ENCODE measurements around the gene NDFIP1.

Gene NDFIP1

GRCh38 chr5:142141463-142141862 lies 32.9 kb downstream of the NDFIP1 start:
- Histone ChIP-seq H3K9me3 (ENCODE audit: control extremely low read depth in 1 of 5, control insufficient read depth in 4 of 5, insufficient read depth in 2 of 5, low read depth in 1 of 5, low read length in 4 of 5) (no peaks in the 10 kb centered on the region), H3K27ac (ENCODE audit: insufficient read depth in 1 of 2, low read depth in 1 of 2, low read length in 2 of 2, poor library complexity in 1 of 2, severe bottlenecking in 2 of 2) (no peak overlapping the region), H3K4me1 (ENCODE audit: control extremely low read depth in 1 of 4, control insufficient read depth in 4 of 4, insufficient read depth in 4 of 4, low read length in 3 of 4) (no peaks in the 10 kb centered on the region), H3K36me3 (ENCODE audit: control insufficient read depth in 4 of 4, insufficient read depth in 4 of 4, low read length in 3 of 4) (peaks cover 9 to 46% (median 27%) of the 10 kb centered on the region in 4 experiments), H3K4me3 (ENCODE audit: control insufficient read depth in 1 of 7, extremely low read depth in 1 of 7, insufficient read depth in 4 of 7, low read depth in 2 of 7, low read length in 6 of 7) (no peak overlapping the region), H3K27me3 (replicated peaks in 2 of 5; ENCODE audit: control insufficient read depth in 4 of 5, insufficient read depth in 5 of 5, low read length in 4 of 5) (no peaks in the 10 kb centered on the region)
- CTCF ChIA-PET = interaction anchor here (1.0 to 8.7 kb wide), 5 partner anchors 78 to 151 kb away, joined by 3 to 163 read pairs (median 13); no protein-coding TSS in a partner anchor
- peak in 2 of 3 donors; percentile 25 to 28 for DNase-seq
- POLR2A ChIA-PET = no interaction called here

DNA sequence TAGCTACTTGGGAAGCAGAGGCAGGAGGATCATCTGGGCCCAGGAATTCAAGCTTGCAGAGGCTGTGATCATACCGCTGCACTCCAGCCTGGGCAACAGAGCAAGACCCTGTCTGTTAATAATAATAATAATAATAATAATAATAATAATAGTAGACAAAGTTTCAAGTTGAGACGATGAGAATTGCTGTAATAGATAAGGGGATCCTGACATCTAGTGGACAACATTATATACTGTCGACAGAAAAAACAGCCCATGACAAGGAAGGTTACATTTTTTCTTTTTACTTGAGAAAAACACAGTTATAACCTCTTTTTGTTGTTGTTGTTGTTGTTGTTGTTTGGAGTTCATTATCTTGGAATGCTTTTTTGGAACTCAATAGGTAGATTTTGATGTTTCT lies 35.3 kb downstream of the NDFIP1 start:
- peaks cover 0 to 4% (median 0%) of the 10 kb centered on the region in 5 experiments for H3K9me3 ChIP-seq (ENCODE audit: control extremely low read depth in 1 of 5, control insufficient read depth in 4 of 5, insufficient read depth in 2 of 5, low read depth in 1 of 5, low read length in 4 of 5)
- no peaks in the 10 kb centered on the region for H3K4me1 ChIP-seq (ENCODE audit: control extremely low read depth in 1 of 4, control insufficient read depth in 4 of 4, insufficient read depth in 4 of 4, low read length in 3 of 4)
- no CpG with 5 or more reads among the region's 3 CpGs for WGBS (ENCODE audit: insufficient coverage)
- peaks cover 9 to 49% (median 28%) of the 10 kb centered on the region in 4 experiments for H3K36me3 ChIP-seq (ENCODE audit: control insufficient read depth in 4 of 4, insufficient read depth in 4 of 4, low read length in 3 of 4)
- no peak overlapping the region for H3K27ac ChIP-seq (ENCODE audit: insufficient read depth in 1 of 2, low read depth in 1 of 2, low read length in 2 of 2, poor library complexity in 1 of 2, severe bottlenecking in 2 of 2)
- no peaks in the 10 kb centered on the region for H3K27me3 ChIP-seq (replicated peaks in 2 of 5; ENCODE audit: control insufficient read depth in 4 of 5, insufficient read depth in 5 of 5, low read length in 4 of 5)
- no peak overlapping the region for H3K4me3 ChIP-seq (ENCODE audit: control insufficient read depth in 1 of 7, extremely low read depth in 1 of 7, insufficient read depth in 4 of 7, low read depth in 2 of 7, low read length in 6 of 7)
- DNase-seq = peak; percentile 53 to 73 (median 71)
- POLR2A ChIA-PET = no interaction called here
- CTCF ChIA-PET = interaction anchor here (0.6 to 8.7 kb wide), 27 partner anchors 11 to 510 kb away, joined by 3 to 163 read pairs (median 5); partner anchors contain the start of genes GNPDA1 and NDFIP1

DNA sequence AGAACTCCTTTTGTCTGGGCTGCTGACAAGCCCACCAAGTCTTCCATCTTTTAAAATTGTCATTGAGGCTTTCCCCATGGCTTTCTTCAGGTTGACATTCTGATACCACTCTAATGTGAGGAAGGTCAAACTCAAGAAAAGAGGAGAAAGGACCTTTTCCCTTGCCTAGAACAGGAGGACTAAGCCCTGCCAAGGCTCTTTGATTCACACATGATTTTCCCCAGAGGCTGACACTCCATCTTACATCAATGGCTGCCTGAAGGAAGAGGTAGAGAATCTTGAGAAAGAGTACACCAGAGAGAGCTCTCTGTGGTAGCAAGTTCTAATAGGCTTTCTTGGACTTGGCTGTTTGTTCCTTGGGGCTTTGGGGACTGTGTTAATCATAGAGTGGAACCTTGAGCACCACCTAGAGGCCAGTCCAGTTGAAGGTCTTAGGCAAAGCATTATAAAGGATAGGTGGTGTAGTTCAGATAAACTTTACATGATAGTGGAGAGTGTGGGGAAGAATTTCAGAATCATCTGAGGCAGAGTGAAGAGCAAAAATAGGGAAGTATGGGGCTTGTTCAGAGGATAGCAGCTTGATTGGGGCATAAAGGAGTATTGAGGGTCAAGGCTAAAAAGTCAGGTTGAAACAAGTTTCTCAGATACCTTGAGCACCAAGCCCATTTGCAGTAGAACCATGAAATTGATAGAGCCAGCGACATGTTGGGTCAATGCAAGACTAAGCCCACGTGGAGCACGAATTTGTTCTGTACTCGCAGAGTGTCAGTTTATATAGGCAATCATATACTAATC lies 36.7 kb downstream of the NDFIP1 start:
- H3K36me3 ChIP-seq (ENCODE audit: control insufficient read depth in 4 of 4, insufficient read depth in 4 of 4, low read length in 3 of 4) = peaks cover 9 to 49% (median 24%) of the 10 kb centered on the region in 4 experiments
- POLR2A ChIA-PET = no interaction called here
- CTCF ChIA-PET = interaction anchor here (0.7 to 8.7 kb wide), 22 partner anchors 10 to 453 kb away, joined by 3 to 163 read pairs (median 4); partner anchors contain the start of genes GNPDA1, NDFIP1 and RNF14
- no peak overlapping the region for H3K4me3 ChIP-seq (ENCODE audit: control insufficient read depth in 1 of 7, extremely low read depth in 1 of 7, insufficient read depth in 4 of 7, low read depth in 2 of 7, low read length in 6 of 7)
- no peaks in the 10 kb centered on the region for H3K4me1 ChIP-seq (ENCODE audit: control extremely low read depth in 1 of 4, control insufficient read depth in 4 of 4, insufficient read depth in 4 of 4, low read length in 3 of 4)
- H3K27me3 ChIP-seq (replicated peaks in 2 of 5; ENCODE audit: control insufficient read depth in 4 of 5, insufficient read depth in 5 of 5, low read length in 4 of 5) = no peaks in the 10 kb centered on the region
- DNase-seq = peak; percentile 68 to 85 (median 79)
- H3K9me3 ChIP-seq (ENCODE audit: control extremely low read depth in 1 of 5, control insufficient read depth in 4 of 5, insufficient read depth in 2 of 5, low read depth in 1 of 5, low read length in 4 of 5) = peaks cover 0 to 4% (median 0%) of the 10 kb centered on the region in 5 experiments
- H3K27ac ChIP-seq (ENCODE audit: insufficient read depth in 1 of 2, low read depth in 1 of 2, low read length in 2 of 2, poor library complexity in 1 of 2, severe bottlenecking in 2 of 2) = no peak overlapping the region
- 100% methylated on average over 2 of the region's 4 CpGs for WGBS (ENCODE audit: insufficient coverage)

GRCh38 chr5:142149363-142149762 lies 40.8 kb downstream of the NDFIP1 start:
- H3K27ac ChIP-seq (ENCODE audit: insufficient read depth in 1 of 2, low read depth in 1 of 2, low read length in 2 of 2, poor library complexity in 1 of 2, severe bottlenecking in 2 of 2) = no peak overlapping the region
- no peaks in the 10 kb centered on the region for H3K4me1 ChIP-seq (ENCODE audit: control extremely low read depth in 1 of 4, control insufficient read depth in 4 of 4, insufficient read depth in 4 of 4, low read length in 3 of 4)
- ChIA-PET CTCF (interaction anchor here (0.7 to 8.7 kb wide), 5 partner anchors 9 to 400 kb away, joined by 3 to 163 read pairs (median 5); no protein-coding TSS in a partner anchor), POLR2A (interaction anchor here (1.1 kb wide), 1 partner anchor 10 kb away, joined by 3 read pairs; no protein-coding TSS in a partner anchor)
- H3K4me3 ChIP-seq (ENCODE audit: control insufficient read depth in 1 of 7, extremely low read depth in 1 of 7, insufficient read depth in 4 of 7, low read depth in 2 of 7, low read length in 6 of 7) = no peak overlapping the region
- H3K36me3 ChIP-seq (ENCODE audit: control insufficient read depth in 4 of 4, insufficient read depth in 4 of 4, low read length in 3 of 4) = peaks cover 5 to 49% (median 22%) of the 10 kb centered on the region in 4 experiments
- H3K9me3 ChIP-seq (ENCODE audit: control extremely low read depth in 1 of 5, control insufficient read depth in 4 of 5, insufficient read depth in 2 of 5, low read depth in 1 of 5, low read length in 4 of 5) = peaks cover 0 to 4% (median 0%) of the 10 kb centered on the region in 5 experiments
- no CpG with 5 or more reads among the region's 1 CpG for WGBS (ENCODE audit: insufficient coverage)
- no peak for DNase-seq
- no peaks in the 10 kb centered on the region for H3K27me3 ChIP-seq (replicated peaks in 2 of 5; ENCODE audit: control insufficient read depth in 4 of 5, insufficient read depth in 5 of 5, low read length in 4 of 5)

DNA sequence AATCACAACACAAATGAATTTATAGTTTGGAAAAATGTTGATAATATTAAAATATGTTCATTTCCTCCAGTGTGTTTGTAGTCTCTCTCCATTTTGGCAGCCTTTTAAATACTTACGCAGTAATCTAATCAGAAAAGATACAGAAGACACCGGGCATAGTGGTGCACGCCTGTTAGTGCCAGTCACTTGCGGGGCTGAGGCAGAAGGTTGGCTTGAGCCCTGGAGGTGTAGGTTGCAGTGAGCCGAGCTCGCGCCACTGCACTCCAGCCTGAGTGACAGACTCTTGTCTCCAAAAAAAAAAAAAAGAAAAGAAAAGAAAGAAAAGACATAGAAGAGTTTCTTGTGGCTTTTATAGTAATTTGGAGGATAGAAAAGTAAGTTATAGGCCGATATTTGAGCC lies 41.9 kb downstream of the NDFIP1 start:
- ChIA-PET CTCF (no interaction called here), POLR2A (no interaction called here)
- H3K36me3 ChIP-seq (ENCODE audit: control insufficient read depth in 4 of 4, insufficient read depth in 4 of 4, low read length in 3 of 4) = peaks cover 5 to 40% (median 16%) of the 10 kb centered on the region in 4 experiments
- no peak for DNase-seq
- no peaks in the 10 kb centered on the region for H3K4me1 ChIP-seq (ENCODE audit: control extremely low read depth in 1 of 4, control insufficient read depth in 4 of 4, insufficient read depth in 4 of 4, low read length in 3 of 4)
- H3K9me3 ChIP-seq (ENCODE audit: control extremely low read depth in 1 of 5, control insufficient read depth in 4 of 5, insufficient read depth in 2 of 5, low read depth in 1 of 5, low read length in 4 of 5) = peaks cover 0 to 4% (median 0%) of the 10 kb centered on the region in 5 experiments
- H3K4me3 ChIP-seq (ENCODE audit: control insufficient read depth in 1 of 7, extremely low read depth in 1 of 7, insufficient read depth in 4 of 7, low read depth in 2 of 7, low read length in 6 of 7) = no peak overlapping the region
- no peaks in the 10 kb centered on the region for H3K27me3 ChIP-seq (replicated peaks in 2 of 5; ENCODE audit: control insufficient read depth in 4 of 5, insufficient read depth in 5 of 5, low read length in 4 of 5)
- no peak overlapping the region for H3K27ac ChIP-seq (ENCODE audit: insufficient read depth in 1 of 2, low read depth in 1 of 2, low read length in 2 of 2, poor library complexity in 1 of 2, severe bottlenecking in 2 of 2)
- no CpG with 5 or more reads among the region's 8 CpGs for WGBS (ENCODE audit: insufficient coverage)

DNA sequence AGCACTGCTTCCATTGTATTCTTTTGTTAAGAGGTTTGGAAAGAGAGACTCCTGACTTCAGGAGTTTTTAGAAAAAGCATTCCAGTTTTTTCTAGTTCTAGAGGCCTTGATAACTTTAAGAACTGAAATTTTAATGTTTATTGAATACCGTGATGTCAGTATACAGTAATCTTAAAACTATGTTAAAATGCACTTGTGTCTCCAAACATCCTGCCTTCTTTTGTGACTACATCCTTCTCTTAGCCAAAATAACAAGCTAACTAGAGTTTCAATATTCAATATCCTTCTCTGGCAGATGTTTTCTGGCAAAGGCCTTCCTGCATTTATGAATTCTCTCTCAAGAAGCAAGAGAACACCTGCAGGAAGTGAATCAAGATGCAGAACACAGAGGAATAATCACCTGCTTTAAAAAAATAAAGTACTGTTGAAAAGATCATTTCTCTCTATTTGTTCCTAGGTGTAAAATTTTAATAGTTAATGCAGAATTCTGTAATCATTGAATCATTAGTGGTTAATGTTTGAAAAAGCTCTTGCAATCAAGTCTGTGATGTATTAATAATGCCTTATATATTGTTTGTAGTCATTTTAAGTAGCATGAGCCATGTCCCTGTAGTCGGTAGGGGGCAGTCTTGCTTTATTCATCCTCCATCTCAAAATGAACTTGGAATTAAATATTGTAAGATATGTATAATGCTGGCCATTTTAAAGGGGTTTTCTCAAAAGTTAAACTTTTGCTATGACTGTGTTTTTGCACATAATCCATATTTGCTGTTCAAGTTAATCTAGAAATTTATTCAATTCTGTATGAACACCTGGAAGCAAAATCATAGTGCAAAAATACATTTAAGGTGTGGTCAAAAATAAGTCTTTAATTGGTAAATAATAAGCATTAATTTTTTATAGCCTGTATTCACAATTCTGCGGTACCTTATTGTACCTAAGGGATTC lies 43.1 kb downstream of the NDFIP1 start:
- ChIA-PET CTCF (interaction anchor here (0.6 to 4.8 kb wide), 12 partner anchors 10 to 550 kb away, joined by 3 to 17 read pairs (median 3); no protein-coding TSS in a partner anchor), POLR2A (no interaction called here)
- Histone ChIP-seq H3K4me3 (ENCODE audit: control insufficient read depth in 1 of 7, extremely low read depth in 1 of 7, insufficient read depth in 4 of 7, low read depth in 2 of 7, low read length in 6 of 7) (no peak overlapping the region), H3K9me3 (ENCODE audit: control extremely low read depth in 1 of 5, control insufficient read depth in 4 of 5, insufficient read depth in 2 of 5, low read depth in 1 of 5, low read length in 4 of 5) (peaks cover 0 to 4% (median 0%) of the 10 kb centered on the region in 5 experiments), H3K27ac (ENCODE audit: insufficient read depth in 1 of 2, low read depth in 1 of 2, low read length in 2 of 2, poor library complexity in 1 of 2, severe bottlenecking in 2 of 2) (no peak overlapping the region), H3K36me3 (ENCODE audit: control insufficient read depth in 4 of 4, insufficient read depth in 4 of 4, low read length in 3 of 4) (peaks cover 8 to 31% (median 12%) of the 10 kb centered on the region in 4 experiments), H3K4me1 (ENCODE audit: control extremely low read depth in 1 of 4, control insufficient read depth in 4 of 4, insufficient read depth in 4 of 4, low read length in 3 of 4) (no peaks in the 10 kb centered on the region), H3K27me3 (replicated peaks in 2 of 5; ENCODE audit: control insufficient read depth in 4 of 5, insufficient read depth in 5 of 5, low read length in 4 of 5) (no peaks in the 10 kb centered on the region)
- 0% methylated on average over 1 of the region's 3 CpGs for WGBS (ENCODE audit: insufficient coverage)
- DNase-seq = peak; percentile 72 to 90 (median 86)
